Activated CD4-positive, alpha-beta T cell treated with anti-CD3 and anti-CD28 coated beads for 36 hours (primary cell): Measurements from ENCODE around the gene VMP1. TPM values are rescaled to one million over a fixed set of nuclear protein-coding genes. Genes with fewer than 3 reads are reported as not detected.
A peak's percentile ranks its signal among the peaks of the same experiment; 100 is the strongest.
"Not testable (repeated sequence)": the region's sequence is repeated elsewhere in the genome, so short reads cannot be mapped to it uniquely, and the experiment has no call there.

ENCODE experiments used
- ATAC-seq: fragments of 200-7000 bp; cut with Tn5 transposase; one replicate; pipeline ENCODE4 v1.10.0; 2021; ENCODE audit warnings: mild to moderate bottlenecking, moderate library complexity
- CTCF ChIA-PET: fragments of 350-600 bp; sonication (Branson Sonifier 250); formaldehyde crosslinking; loops from one replicate; lab custom pipeline; 2021; ENCODE audit warnings: antibody characterized with exemption; lab: Charles Lee
- POLR2A ChIA-PET: fragments of 350-600 bp; sonication (Branson Sonifier 250); formaldehyde crosslinking; loops from one replicate; lab custom pipeline; 2021; ENCODE audit warnings: antibody characterized with exemption, inconsistent platforms; lab: Charles Lee
- DNase-seq: peaks from one replicate; pipeline ENCODE4 v3.0.0-alpha.2; 2020
- H3K27ac Mint-ChIP-seq: one replicate; pipeline ENCODE4 v1.8.0; 2021; ENCODE audit warnings: mixed read lengths
- H3K27me3 Mint-ChIP-seq: one replicate; pipeline ENCODE4 v1.8.0; 2021; ENCODE audit warnings: mixed read lengths
- H3K36me3 Mint-ChIP-seq: one replicate; pipeline ENCODE4 v1.8.0; 2021; ENCODE audit warnings: low read depth, mixed read lengths
- H3K4me1 Mint-ChIP-seq: one replicate; pipeline ENCODE4 v1.8.0; 2021; ENCODE audit warnings: mixed read lengths
- H3K4me3 Mint-ChIP-seq: one replicate; pipeline ENCODE4 v1.8.0; 2021; ENCODE audit warnings: mild to moderate bottlenecking, moderate library complexity, mixed read lengths
- H3K9me3 Mint-ChIP-seq: one replicate; pipeline ENCODE4 v1.8.0; 2021; ENCODE audit warnings: low read depth, mixed read lengths
- intact Hi-C, 2 experiments: fragments of 100-400 bp; cut with DNase I in 1 of 2; cut with micrococcal nuclease in 1 of 2; formaldehyde crosslinking; loops; one replicate each; pipeline versions ENCODE4 v1.14.2 to v1.15.1; 2022 to 2024; cut with DNase I, micrococcal nuclease
- total RNA-seq, 2 experiments: library from RNA; stranded (reverse); gene quantifications; one replicate each; pipeline ENCODE4 v1.2.3, GENCODE V29; 2021

Gene VMP1
- total RNA-seq, 2 experiments from 2014 or later, result 378 to 402 TPM

GRCh38 chr17:59771093-59771492 is 63.6 kb downstream of the VMP1 start:
- H3K27ac Mint-ChIP-seq, result no peak overlapping the region
- no peaks in the 10 kb centered on the region for H3K9me3 Mint-ChIP-seq
- POLR2A ChIA-PET, result no interaction called here
- H3K4me1 Mint-ChIP-seq, result peaks cover 37% of the 10 kb centered on the region
- H3K36me3 Mint-ChIP-seq, result peaks cover 46% of the 10 kb centered on the region
- DNase-seq, result no peak
- ATAC-seq, result no peak
- H3K27me3 Mint-ChIP-seq, result no peaks in the 10 kb centered on the region
- intact Hi-C loops, result no loop called here
- CTCF ChIA-PET, result interaction anchor here (0.7 to 2.6 kb wide), 3 partner anchors 8 to 61 kb away, joined by 3 to 13 read pairs (median 11); no protein-coding TSS in a partner anchor
- H3K4me3 Mint-ChIP-seq, result no peak overlapping the region

GRCh38 chr17:59775786-59776350 is 68.4 kb downstream of the VMP1 start:
- H3K4me1 Mint-ChIP-seq, result peaks cover 35% of the 10 kb centered on the region
- peaks cover 5% of the 10 kb centered on the region for H3K9me3 Mint-ChIP-seq
- no peak overlapping the region for H3K4me3 Mint-ChIP-seq
- no peak overlapping the region for H3K27ac Mint-ChIP-seq
- peaks cover 63% of the 10 kb centered on the region for H3K36me3 Mint-ChIP-seq
- POLR2A ChIA-PET, result no interaction called here
- no peak for ATAC-seq
- no peak for DNase-seq
- intact Hi-C loops, result no loop called here
- no peaks in the 10 kb centered on the region for H3K27me3 Mint-ChIP-seq
- CTCF ChIA-PET, result interaction anchor here (0.6 to 1.2 kb wide), 3 partner anchors 11 to 49 kb away, joined by 3 read pairs; no protein-coding TSS in a partner anchor

GRCh38 chr17:59776577-59776976 is 69.1 kb downstream of the VMP1 start:
- ATAC-seq, result no peak
- Mint-ChIP-seq H3K36me3 (peaks cover 64% of the 10 kb centered on the region), H3K4me1 (peaks cover 36% of the 10 kb centered on the region), H3K27ac (peak overlapping the region; percentile 83), H3K4me3 (no peak overlapping the region), H3K27me3 (no peaks in the 10 kb centered on the region), H3K9me3 (peaks cover 5% of the 10 kb centered on the region)
- POLR2A ChIA-PET, result no interaction called here
- DNase-seq, result no peak
- CTCF ChIA-PET, result interaction anchor here (0.6 to 1.0 kb wide), 2 partner anchors 12 to 48 kb away, joined by 3 read pairs; no protein-coding TSS in a partner anchor
- intact Hi-C loops, result no loop called here

GRCh38 chr17:59777033-59777432 is 69.6 kb downstream of the VMP1 start:
- ATAC-seq (no peak), DNase-seq (no peak)
- Mint-ChIP-seq H3K4me3 (no peak overlapping the region), H3K4me1 (peaks cover 39% of the 10 kb centered on the region), H3K36me3 (peaks cover 65% of the 10 kb centered on the region), H3K9me3 (peaks cover 5% of the 10 kb centered on the region), H3K27ac (peak overlapping the region; percentile 83), H3K27me3 (no peaks in the 10 kb centered on the region)
- ChIA-PET CTCF (no interaction called here), POLR2A (interaction anchor here (0.6 kb wide), 1 partner anchor 11 kb away, joined by 3 read pairs; no protein-coding TSS in a partner anchor)
- intact Hi-C loops, result no loop called here

DNA sequence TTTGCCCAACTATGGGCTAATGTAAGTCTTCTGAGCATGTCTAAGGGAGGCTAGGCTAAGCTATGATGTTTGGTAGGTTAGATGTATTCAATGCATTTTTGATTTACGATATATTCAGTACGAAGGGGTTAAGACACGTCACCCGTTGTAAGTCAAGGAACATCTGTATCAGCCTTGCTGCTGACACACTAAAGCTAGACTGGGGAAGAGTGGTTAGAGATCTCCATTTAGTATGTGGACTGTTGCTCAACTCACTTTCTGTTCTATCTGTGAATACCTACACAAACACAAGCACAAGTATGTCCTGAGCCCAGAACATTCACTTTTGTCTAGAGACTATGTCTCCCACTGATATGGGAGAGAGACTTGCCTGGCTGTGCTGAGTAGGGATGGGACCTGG is 71.5 kb downstream of the VMP1 start:
- H3K4me3 Mint-ChIP-seq, result no peak overlapping the region
- H3K27me3 Mint-ChIP-seq, result no peaks in the 10 kb centered on the region
- DNase-seq, result no peak
- H3K36me3 Mint-ChIP-seq, result peaks cover 74% of the 10 kb centered on the region
- intact Hi-C loops, result loop anchor here (1.0 kb wide), 2 partner anchors 10 to 15 kb away; no protein-coding TSS in a partner anchor
- H3K27ac Mint-ChIP-seq, result peak overlapping the region; percentile 79
- peaks cover 54% of the 10 kb centered on the region for H3K4me1 Mint-ChIP-seq
- CTCF ChIA-PET, result interaction anchor here (1.1 to 3.2 kb wide), 6 partner anchors 9 to 135 kb away, joined by 3 to 11 read pairs (median 6); no protein-coding TSS in a partner anchor
- peaks cover 5% of the 10 kb centered on the region for H3K9me3 Mint-ChIP-seq
- POLR2A ChIA-PET, result interaction anchor here (0.7 to 1.7 kb wide), 4 partner anchors 24 to 61 kb away, joined by 3 to 4 read pairs (median 3); no protein-coding TSS in a partner anchor
- peak; percentile 13 for ATAC-seq

DNA sequence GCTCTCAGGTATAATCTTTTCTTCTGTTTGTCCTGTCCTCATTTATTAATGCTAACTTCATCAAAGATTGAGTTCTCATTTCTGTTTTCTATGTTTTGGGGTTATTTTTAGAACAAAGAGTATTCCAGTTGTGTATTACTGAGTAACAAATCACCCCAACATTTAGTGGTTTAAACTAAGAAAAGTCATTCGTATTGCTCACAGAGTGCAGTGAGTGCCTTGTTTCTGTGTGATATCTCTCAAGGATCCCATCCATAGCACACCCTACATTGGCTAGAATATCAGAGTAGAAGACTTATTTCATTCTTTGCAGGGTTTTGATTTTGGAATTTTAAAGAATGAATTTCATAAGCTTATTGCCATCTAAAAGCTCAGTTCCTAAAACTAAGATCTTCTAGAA is 72.1 kb downstream of the VMP1 start:
- Mint-ChIP-seq H3K27ac (peak overlapping the region; percentile 79), H3K4me3 (no peak overlapping the region), H3K4me1 (peaks cover 58% of the 10 kb centered on the region), H3K9me3 (peaks cover 5% of the 10 kb centered on the region), H3K27me3 (no peaks in the 10 kb centered on the region), H3K36me3 (peaks cover 72% of the 10 kb centered on the region)
- DNase-seq (no peak), ATAC-seq (peak; percentile 24)
- ChIA-PET POLR2A (interaction anchor here (0.7 to 1.7 kb wide), 4 partner anchors 25 to 60 kb away, joined by 3 to 4 read pairs (median 3); no protein-coding TSS in a partner anchor), CTCF (interaction anchor here (1.1 to 3.2 kb wide), 6 partner anchors 9 to 59 kb away, joined by 3 to 11 read pairs (median 6); no protein-coding TSS in a partner anchor)
- intact Hi-C loops, result loop anchor here (1.0 kb wide), 2 partner anchors 10 to 15 kb away; no protein-coding TSS in a partner anchor

DNA sequence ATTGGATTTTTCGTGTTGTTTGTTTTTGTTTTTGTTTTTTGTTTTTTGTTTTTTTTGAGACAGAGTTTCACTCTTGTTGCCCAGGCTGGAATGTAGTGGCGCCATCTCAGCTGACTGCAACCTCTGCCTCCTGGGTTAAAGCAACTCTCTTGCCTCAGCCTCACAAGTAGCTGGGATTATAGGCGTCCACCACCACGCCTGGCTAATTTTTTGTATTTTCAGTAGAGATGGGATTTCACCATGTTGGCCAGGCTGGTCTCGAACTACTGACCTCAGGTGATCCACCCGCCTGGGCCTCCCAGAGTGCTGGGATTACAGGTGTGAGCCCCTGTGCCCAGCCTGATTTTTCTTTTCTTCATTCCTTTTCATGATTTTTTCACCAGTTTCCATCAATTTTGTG is 73.1 kb downstream of the VMP1 start:
- ATAC-seq, H3K4me3 Mint-ChIP-seq, H3K27me3 Mint-ChIP-seq, intact Hi-C loops, POLR2A ChIA-PET, DNase-seq, H3K9me3 Mint-ChIP-seq: not testable (repeated sequence)
- Mint-ChIP-seq H3K4me1 (peaks cover 64% of the 10 kb centered on the region), H3K36me3 (peaks cover 66% of the 10 kb centered on the region), H3K27ac (peak overlapping the region; percentile 65)
- CTCF ChIA-PET, result interaction anchor here (1.1 to 8.5 kb wide), 4 partner anchors 10 to 58 kb away, joined by 3 to 110 read pairs (median 8); no protein-coding TSS in a partner anchor

GRCh38 chr17:59783221-59784047 is 76.0 kb downstream of the VMP1 start:
- ChIA-PET CTCF (interaction anchor here (0.7 to 8.5 kb wide), 11 partner anchors 10 to 63 kb away, joined by 3 to 110 read pairs (median 6); no protein-coding TSS in a partner anchor), POLR2A (interaction anchor here (0.6 to 9.7 kb wide), 6 partner anchors 19 to 111 kb away, joined by 3 to 230 read pairs (median 12); no protein-coding TSS in a partner anchor)
- DNase-seq (no peak), ATAC-seq (peak; percentile 6)
- peak overlapping the region; percentile 99 for H3K27ac Mint-ChIP-seq
- peaks cover 49% of the 10 kb centered on the region for H3K36me3 Mint-ChIP-seq
- peaks cover 73% of the 10 kb centered on the region for H3K4me1 Mint-ChIP-seq
- intact Hi-C loops, result loop anchor here in 1 of 2 experiments (2.0 kb wide), 1 partner anchor 349 kb away; no protein-coding TSS in a partner anchor
- H3K4me3 Mint-ChIP-seq, result peak overlapping the region; percentile 71
- no peaks in the 10 kb centered on the region for H3K27me3 Mint-ChIP-seq
- no peaks in the 10 kb centered on the region for H3K9me3 Mint-ChIP-seq

DNA sequence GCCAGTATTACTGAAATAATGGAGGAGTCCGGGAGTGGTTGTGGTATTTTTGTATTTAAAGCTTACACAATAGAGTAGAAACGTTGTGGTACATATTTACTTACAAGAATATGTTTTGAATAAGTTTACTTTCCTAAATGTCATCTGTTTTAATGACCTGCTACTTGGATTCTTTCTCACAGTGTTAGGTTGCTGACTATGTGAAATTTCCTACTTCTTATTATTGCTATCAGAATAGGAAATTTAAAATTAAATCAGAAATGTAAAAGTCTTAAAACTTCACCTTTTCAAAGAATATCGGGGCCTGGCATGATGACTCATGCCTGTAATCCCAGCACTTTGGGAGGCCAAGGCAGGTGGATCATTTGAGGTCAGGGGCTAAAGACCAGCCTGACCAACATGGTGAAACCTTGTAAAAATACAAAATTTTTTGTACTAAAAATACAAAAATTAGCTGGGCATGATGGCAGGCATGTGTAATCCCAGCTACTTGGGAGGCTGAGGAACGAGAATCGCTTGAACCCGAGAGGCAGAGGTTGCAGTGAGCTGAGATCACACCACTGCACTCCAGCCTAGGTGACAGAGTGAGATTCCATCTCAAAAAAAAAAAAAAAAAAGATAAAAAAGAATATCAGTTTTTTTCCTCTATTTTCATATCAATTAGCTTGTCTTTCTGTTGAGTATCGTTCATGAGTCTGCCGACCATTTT is 77.8 kb downstream of the VMP1 start:
- Mint-ChIP-seq H3K4me3 (peak overlapping the region; percentile 71), H3K9me3 (no peaks in the 10 kb centered on the region), H3K27me3 (no peaks in the 10 kb centered on the region), H3K27ac (peak overlapping the region; percentile 96), H3K36me3 (peaks cover 38% of the 10 kb centered on the region), H3K4me1 (peaks cover 69% of the 10 kb centered on the region)
- CTCF ChIA-PET, result interaction anchor here (0.6 to 8.5 kb wide), 12 partner anchors 10 to 1156 kb away, joined by 3 to 110 read pairs (median 4); no protein-coding TSS in a partner anchor
- DNase-seq (peak; percentile 33), ATAC-seq (no peak)
- POLR2A ChIA-PET, result interaction anchor here (0.7 to 9.7 kb wide), 7 partner anchors 15 to 166 kb away, joined by 4 to 230 read pairs (median 25); partner anchors contain the start of gene CLTC
- intact Hi-C loops, result loop anchor here in 1 of 2 experiments (5.0 kb wide), 1 partner anchor 1433 kb away; the partner anchor contains the start of gene SUPT4H1

- no peak for DNase-seq
- intact Hi-C loops, result loop anchor here (1.0 to 5.0 kb wide), 13 partner anchors 24 to 1448 kb away; partner anchors contain the start of genes CLTC (in 1 of the 2), PTRH2 (in 1 of the 2), RNFT1 (in 1 of the 2) and SUPT4H1 (in 1 of the 2)
- ChIA-PET POLR2A (interaction anchor here (0.8 to 9.7 kb wide), 10 partner anchors 11 to 79 kb away, joined by 4 to 230 read pairs (median 11); partner anchors contain the start of genes PTRH2 and VMP1), CTCF (interaction anchor here (0.8 to 8.5 kb wide), 9 partner anchors 11 to 73 kb away, joined by 3 to 110 read pairs (median 8); no protein-coding TSS in a partner anchor)
- peak overlapping the region; percentile 96 for H3K27ac Mint-ChIP-seq
- H3K4me3 Mint-ChIP-seq, result peak overlapping the region; percentile 71
- peaks cover 34% of the 10 kb centered on the region for H3K36me3 Mint-ChIP-seq
- peak; percentile 74 for ATAC-seq
- H3K9me3 Mint-ChIP-seq, result no peaks in the 10 kb centered on the region
- peaks cover 67% of the 10 kb centered on the region for H3K4me1 Mint-ChIP-seq
- H3K27me3 Mint-ChIP-seq, result no peaks in the 10 kb centered on the region
Measured at GRCh38 chr17:59786213-59786535, 78.7 kb downstream of the VMP1 start.
